ENCODE measurements around the gene TRPC5OS. TPM values are rescaled to one million over a fixed set of nuclear protein-coding genes. Genes with fewer than 3 reads are reported as not detected.

The TRPC5OS gene
- total and polyA plus RNA-seq, 2 donors (not counting 1 experiment from before 2014, with no cell fraction given), result not detected

DNA sequence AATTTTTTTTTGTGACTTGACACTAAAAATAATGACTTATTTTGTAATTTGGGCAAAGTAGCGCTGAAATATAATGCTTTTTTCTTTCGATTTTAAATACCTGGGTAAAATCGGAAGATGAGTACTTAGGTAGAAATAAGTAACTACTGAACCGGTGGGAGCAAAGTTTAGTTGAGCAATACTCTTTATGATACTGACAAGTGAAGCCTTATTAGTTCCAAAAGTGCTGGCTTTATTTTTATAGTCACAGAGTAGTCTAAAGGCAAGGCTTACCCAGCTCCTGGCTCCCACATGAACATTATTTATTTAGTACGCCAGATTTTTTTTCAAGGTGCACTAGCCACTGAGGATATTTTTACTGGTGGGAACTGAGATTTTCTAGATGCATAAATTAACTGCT lies 14.4 kb upstream of the TRPC5OS start:
- Histone ChIP-seq H2AFZ (ENCODE audit: insufficient read depth, low read depth, low read length, poor library complexity, severe bottlenecking) (no peak overlapping the region), H3K9me3 (ENCODE audit: control extremely low read depth in 1 of 3, control insufficient read depth in 2 of 3, insufficient read depth in 1 of 3, low read length in 2 of 3) (no peaks in the 10 kb centered on the region), H4K20me1 (ENCODE audit: control insufficient read depth, insufficient read depth, low read length, poor library complexity, severe bottlenecking) (no peaks in the 10 kb centered on the region), H3K27ac (ENCODE audit: low read length in 2 of 2) (no peak overlapping the region), H3K79me2 (ENCODE audit: control insufficient read depth, insufficient read depth, low read length) (no peaks in the 10 kb centered on the region), H3K4me1 (ENCODE audit: control insufficient read depth in 2 of 2, insufficient read depth in 2 of 2, low read length in 2 of 2) (no peaks in the 10 kb centered on the region), H3K4me3 (ENCODE audit: control extremely low read depth in 1 of 5, extremely low read depth in 1 of 5, insufficient read depth in 1 of 5, low read depth in 2 of 5, low read length in 4 of 5) (no peak overlapping the region), H3K27me3 (replicated peaks in 1 of 4; ENCODE audit: control extremely low read depth in 1 of 4, control insufficient read depth in 3 of 4, insufficient read depth in 4 of 4, low read length in 3 of 4) (no peaks in the 10 kb centered on the region), H3K9ac (ENCODE audit: low read length) (no peak overlapping the region), H3K4me2 (replicated peaks; ENCODE audit: low read depth, low read length, poor library complexity, severe bottlenecking) (no peak overlapping the region), H3K36me3 (replicated peaks in 1 of 2; ENCODE audit: control extremely low read depth in 1 of 2, control insufficient read depth in 1 of 2, extremely low read depth in 1 of 2, insufficient read depth in 2 of 2, low read length in 1 of 2) (no peaks in the 10 kb centered on the region)
- intact Hi-C loops (cut with micrococcal nuclease), result no loop called here
- no peak for ATAC-seq (ENCODE audit: low read depth)
- Mint-ChIP-seq H3K27me3 (no peaks in the 10 kb centered on the region), H3K27ac (no peak overlapping the region), H3K4me1 (no peaks in the 10 kb centered on the region), H3K9me3 (ENCODE audit: insufficient read depth) (no peaks in the 10 kb centered on the region), H3K4me3 (no peak overlapping the region)
- DNase-seq, result no peak
- WGBS (ENCODE audit: insufficient coverage), result 100% methylated on average over 2 of the region's 5 CpGs
- CTCF ChIA-PET, result no interaction called here
- POLR2A ChIA-PET, result no interaction called here
- TF ChIP-seq EZH2 (IDR thresholded peaks at IDR 0.05; ENCODE audit: borderline replicate concordance, insufficient read depth, low read depth, low read length, poor library complexity, severe bottlenecking), result no peak
- TF ChIP-seq, protein P1, sequence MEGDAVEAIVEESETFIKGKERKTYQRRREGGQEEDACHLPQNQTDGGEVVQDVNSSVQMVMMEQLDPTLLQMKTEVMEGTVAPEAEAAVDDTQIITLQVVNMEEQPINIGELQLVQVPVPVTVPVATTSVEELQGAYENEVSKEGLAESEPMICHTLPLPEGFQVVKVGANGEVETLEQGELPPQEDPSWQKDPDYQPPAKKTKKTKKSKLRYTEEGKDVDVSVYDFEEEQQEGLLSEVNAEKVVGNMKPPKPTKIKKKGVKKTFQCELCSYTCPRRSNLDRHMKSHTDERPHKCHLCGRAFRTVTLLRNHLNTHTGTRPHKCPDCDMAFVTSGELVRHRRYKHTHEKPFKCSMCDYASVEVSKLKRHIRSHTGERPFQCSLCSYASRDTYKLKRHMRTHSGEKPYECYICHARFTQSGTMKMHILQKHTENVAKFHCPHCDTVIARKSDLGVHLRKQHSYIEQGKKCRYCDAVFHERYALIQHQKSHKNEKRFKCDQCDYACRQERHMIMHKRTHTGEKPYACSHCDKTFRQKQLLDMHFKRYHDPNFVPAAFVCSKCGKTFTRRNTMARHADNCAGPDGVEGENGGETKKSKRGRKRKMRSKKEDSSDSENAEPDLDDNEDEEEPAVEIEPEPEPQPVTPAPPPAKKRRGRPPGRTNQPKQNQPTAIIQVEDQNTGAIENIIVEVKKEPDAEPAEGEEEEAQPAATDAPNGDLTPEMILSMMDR (IDR thresholded peaks at IDR 0.05), result no peak

DNA sequence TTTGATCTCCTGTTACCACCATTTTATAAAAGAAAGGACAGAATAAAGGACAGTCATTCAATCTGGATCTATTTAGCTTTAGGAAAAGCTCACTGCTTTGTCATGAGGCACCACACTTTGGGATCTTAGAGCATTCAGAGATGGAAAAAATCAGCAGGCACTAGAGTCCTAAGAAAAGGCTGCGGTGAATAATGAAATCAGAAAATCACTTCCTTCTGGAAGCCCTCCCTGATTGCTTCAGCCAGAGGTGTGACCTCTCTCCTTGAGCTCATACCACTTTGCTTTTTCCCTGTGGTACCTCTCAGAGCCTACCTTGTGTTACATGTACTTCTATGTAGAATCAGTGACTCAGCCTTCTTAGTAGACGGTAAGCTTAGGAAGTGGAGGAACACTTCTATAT lies 8.7 kb upstream of the TRPC5OS start:
- DNase-seq (no peak), ATAC-seq (ENCODE audit: low read depth) (no peak)
- no peaks in the 10 kb centered on the region for H3K4me1 ChIP-seq (ENCODE audit: control insufficient read depth in 2 of 2, insufficient read depth in 2 of 2, low read length in 2 of 2)
- H2AFZ ChIP-seq (ENCODE audit: insufficient read depth, low read depth, low read length, poor library complexity, severe bottlenecking), result no peak overlapping the region
- ChIA-PET CTCF (no interaction called here), POLR2A (no interaction called here)
- H3K4me3 ChIP-seq (ENCODE audit: control extremely low read depth in 1 of 5, extremely low read depth in 1 of 5, insufficient read depth in 1 of 5, low read depth in 2 of 5, low read length in 4 of 5), result no peak overlapping the region
- H3K9me3 Mint-ChIP-seq (ENCODE audit: insufficient read depth), result no peaks in the 10 kb centered on the region
- H3K9me3 ChIP-seq (ENCODE audit: control extremely low read depth in 1 of 3, control insufficient read depth in 2 of 3, insufficient read depth in 1 of 3, low read length in 2 of 3), result no peaks in the 10 kb centered on the region
- no peaks in the 10 kb centered on the region for H3K79me2 ChIP-seq (ENCODE audit: control insufficient read depth, insufficient read depth, low read length)
- H3K9ac ChIP-seq (ENCODE audit: low read length), result no peak overlapping the region
- H3K4me1 Mint-ChIP-seq, result peaks cover 5% of the 10 kb centered on the region
- no peak for TF ChIP-seq EZH2 (IDR thresholded peaks at IDR 0.05; ENCODE audit: borderline replicate concordance, insufficient read depth, low read depth, low read length, poor library complexity, severe bottlenecking)
- TF ChIP-seq, protein P1 (IDR thresholded peaks at IDR 0.05), result no peak
- no peak overlapping the region for H3K4me2 ChIP-seq (replicated peaks; ENCODE audit: low read depth, low read length, poor library complexity, severe bottlenecking)
- H3K36me3 ChIP-seq (replicated peaks in 1 of 2; ENCODE audit: control extremely low read depth in 1 of 2, control insufficient read depth in 1 of 2, extremely low read depth in 1 of 2, insufficient read depth in 2 of 2, low read length in 1 of 2), result no peaks in the 10 kb centered on the region
- no peaks in the 10 kb centered on the region for H3K27me3 Mint-ChIP-seq
- intact Hi-C loops (cut with micrococcal nuclease), result no loop called here
- no peak overlapping the region for H3K27ac ChIP-seq (ENCODE audit: low read length in 2 of 2)
- no CpG with 5 or more reads among the region's 2 CpGs for WGBS (ENCODE audit: insufficient coverage)
- no peak overlapping the region for H3K4me3 Mint-ChIP-seq
- H3K27ac Mint-ChIP-seq, result no peak overlapping the region
- peaks cover 0 to 3% (median 0%) of the 10 kb centered on the region in 4 experiments for H3K27me3 ChIP-seq (replicated peaks in 1 of 4; ENCODE audit: control extremely low read depth in 1 of 4, control insufficient read depth in 3 of 4, insufficient read depth in 4 of 4, low read length in 3 of 4)
- no peaks in the 10 kb centered on the region for H4K20me1 ChIP-seq (ENCODE audit: control insufficient read depth, insufficient read depth, low read length, poor library complexity, severe bottlenecking)

Data from B cell (primary cell).